ENCODE results near the gene ASNSD1.
"Not testable (repeated sequence)": the region's sequence is repeated elsewhere in the genome, so short reads cannot be mapped to it uniquely, and the experiment has no call there.

Gene ASNSD1

DNA sequence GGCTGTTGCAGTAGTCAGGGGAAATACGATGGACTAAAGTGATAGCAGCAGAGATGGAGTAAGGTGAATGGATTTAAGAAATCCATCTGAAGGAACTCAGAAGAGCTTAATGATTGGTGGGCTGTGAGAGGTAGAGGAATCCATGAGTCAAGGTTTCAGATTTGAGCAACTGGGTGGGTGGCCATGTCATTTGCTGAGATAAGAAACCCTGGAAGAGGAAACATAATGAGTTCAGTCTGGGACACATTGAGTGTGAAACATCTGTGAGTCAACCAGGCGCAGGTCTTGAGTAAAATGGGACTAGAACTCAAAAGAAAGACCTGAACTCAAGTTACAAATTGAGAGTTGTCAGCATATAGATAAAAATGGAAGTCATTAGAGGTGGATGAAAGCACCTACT is 19.7 kb upstream of the ASNSD1 start:
- DNase-seq (ENCODE audit: low read depth, low spot score): no peak
- no peak overlapping the region for H3K27ac ChIP-seq

DNA sequence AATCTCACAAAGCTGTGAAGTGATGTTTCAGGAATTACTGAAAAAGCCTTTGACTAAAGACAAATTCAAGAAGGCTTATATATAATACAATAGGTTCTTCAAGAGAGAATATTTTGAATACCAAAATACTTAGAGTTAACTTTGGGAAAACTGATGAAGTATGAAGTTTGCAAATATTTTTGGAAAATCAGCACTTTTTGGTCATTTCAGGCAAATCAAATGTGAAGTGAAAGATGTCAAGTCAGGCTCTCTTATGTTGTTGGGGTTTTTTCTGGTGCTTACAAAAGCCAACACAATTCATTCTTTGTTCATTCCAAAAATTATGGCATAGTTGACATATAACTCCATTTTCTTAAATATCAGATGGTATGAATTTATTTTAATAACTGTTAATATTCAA is 14.7 kb upstream of the ASNSD1 start:
- H3K27ac ChIP-seq: no peak overlapping the region
- DNase-seq (ENCODE audit: low read depth, low spot score): no peak

DNA sequence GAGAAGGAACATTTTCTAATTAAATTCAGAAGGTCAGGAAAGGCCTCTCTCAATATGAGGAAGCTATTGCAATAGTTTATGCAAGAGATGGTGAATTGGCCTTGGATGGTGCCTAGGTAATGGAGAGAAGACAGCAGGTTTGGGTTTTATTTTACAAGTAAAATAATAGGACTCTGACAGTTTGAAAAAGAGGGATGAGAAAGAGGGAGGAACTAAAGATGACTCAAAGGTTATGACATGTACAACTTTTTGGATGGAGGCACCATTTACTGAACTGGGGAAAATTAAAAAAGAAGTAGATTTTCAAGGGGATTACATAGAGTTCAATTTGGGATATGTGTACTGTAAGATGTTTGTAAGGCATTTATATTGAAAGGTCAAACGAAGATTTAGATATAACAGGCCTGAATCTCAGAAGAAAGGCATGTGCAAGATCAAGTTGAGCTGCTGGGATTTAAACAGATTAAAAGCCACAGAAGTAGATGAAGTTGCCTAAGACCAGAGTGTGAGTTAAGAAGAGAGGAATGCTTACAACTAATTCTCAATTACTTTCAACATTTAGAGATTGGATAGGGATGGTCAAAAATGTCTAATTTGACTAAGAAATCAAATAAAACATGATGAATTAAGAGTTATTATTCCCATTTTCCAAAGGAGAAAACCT is 12.3 kb upstream of the ASNSD1 start:
- no peak for DNase-seq (ENCODE audit: low read depth, low spot score)
- no peak overlapping the region for H3K27ac ChIP-seq

DNA sequence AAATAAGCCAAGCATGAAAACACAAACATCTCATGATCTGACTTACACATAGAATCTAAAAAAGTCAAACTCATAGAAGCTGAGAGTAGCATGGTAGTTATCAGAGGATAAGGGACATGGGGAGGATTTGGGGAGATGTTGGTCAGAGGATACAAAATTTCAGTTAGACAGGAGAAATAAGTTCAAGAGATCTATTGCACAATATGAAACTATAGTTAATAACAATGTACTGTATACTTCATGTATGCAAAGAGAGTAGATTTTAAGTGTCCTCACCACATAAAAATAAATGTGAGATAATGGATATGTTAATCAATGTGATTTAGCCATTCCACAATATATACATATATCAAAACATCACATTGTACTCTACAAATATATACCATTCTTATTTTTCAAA is 10.0 kb upstream of the ASNSD1 start:
- no peak for DNase-seq (ENCODE audit: low read depth, low spot score)

DNA sequence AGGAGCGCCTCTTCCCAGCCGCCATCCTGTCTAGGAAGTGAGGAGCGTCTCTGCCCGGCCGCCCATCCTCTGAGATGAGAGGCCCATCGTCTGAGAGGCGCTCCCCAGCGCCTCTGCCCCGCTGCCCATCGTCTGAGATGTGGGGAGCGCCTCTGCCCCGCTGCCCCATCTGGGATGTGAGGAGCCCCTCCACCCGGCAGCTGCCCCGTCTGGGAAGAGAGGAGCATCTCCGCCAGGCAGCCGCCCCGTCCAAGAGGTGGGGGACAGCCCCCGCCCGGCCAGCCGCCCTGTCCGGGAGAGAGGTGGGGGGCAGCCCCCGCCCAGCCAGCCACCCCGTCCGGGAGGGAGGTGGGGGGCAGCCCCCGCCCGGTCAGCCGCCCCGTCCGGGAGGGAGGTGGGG is 7.8 kb upstream of the ASNSD1 start:
- not testable (repeated sequence) for DNase-seq (ENCODE audit: low read depth, low spot score); H3K27ac ChIP-seq

More for the DNA sequence above, 10.0 kb upstream of the ASNSD1 start:
- H3K27ac ChIP-seq: no peak overlapping the region

DNA sequence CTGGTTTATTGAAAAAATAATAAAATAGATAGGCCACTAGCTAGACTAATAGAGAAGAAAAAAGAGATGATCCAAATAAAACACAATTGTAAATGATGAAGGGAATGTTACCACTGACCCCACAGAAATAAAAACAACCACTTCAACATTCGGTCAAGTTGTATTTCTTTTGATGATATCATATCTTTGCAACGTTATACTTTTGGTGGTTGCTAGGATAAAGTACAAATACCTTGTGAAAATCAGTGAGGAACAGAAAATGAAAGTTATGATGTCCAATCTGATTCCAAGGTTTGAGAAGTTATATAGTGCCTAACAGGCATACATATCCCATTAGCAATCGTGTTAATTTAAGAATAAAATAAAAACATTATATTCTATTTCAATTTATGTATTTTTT is 6.6 kb upstream of the ASNSD1 start:
- DNase-seq (ENCODE audit: low read depth, low spot score): no peak

DNA sequence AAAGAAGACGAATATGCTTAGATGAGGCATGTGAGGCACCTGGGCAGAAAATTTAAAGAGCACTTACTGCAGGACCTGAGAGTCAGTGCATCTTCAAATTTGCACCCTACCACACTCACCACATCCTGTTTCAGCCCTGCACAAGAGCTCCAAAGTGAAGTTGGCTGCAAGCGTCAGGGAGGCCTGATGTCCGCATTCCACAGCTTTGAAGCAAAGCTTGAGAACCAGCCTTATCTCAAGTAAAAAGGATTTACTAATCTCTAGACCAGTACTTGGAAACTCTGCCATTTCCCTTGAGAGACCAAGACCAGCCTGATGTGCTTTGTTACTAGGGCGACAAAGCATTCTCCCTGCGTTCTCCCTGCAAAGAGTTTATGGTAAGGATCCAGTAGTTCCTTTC is 3.4 kb upstream of the ASNSD1 start:
- no peak overlapping the region for H3K27ac ChIP-seq

More for the DNA sequence above, 6.6 kb upstream of the ASNSD1 start:
- H3K27ac ChIP-seq: no peak overlapping the region

DNA sequence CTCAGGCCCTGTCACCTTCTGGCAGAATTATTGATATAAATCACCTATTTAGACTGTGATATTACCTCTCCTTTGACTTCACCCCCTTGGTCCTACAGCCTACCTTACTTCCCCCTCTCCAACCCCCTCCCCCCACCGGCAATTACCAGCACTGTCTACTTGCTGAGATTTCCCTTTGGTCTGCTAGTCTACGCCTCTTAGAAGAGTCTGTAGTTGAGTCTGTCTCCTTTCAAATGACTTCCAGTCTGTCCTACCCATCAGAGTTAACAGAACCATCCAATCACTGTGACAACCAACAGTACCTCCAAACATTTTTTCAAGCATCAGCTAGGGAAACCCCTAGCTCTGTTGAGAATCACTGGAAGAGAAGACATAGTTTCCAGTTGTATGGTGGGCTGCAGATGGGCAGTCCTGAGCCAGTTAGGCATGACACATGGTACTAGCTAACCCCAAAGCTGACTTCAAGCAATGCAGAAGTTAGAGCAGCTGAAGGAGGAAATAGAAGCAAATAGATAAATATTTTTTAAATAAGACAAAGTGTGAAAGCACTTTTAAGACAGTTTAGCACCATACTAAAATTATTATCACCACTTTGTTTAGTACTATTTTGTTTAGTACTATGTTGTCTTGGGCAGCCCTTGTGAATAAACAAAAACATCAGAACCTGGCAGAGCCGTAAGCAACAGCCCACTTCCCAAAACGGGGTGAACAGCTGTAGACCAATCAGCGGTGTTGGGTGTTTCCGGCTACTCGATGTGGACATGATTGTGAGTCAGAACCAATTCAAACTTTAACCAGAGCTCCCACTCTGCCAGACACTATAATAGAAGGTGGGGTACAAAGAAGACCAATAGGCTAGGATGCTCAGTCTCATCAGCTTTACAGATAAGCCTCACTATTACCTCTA is 2.7 kb upstream of the ASNSD1 start:
- no peak overlapping the region for H3K27ac ChIP-seq
- no peak for DNase-seq (ENCODE audit: low read depth, low spot score)

More for the DNA sequence above, 3.4 kb upstream of the ASNSD1 start:
- no peak for DNase-seq (ENCODE audit: low read depth, low spot score)

DNA sequence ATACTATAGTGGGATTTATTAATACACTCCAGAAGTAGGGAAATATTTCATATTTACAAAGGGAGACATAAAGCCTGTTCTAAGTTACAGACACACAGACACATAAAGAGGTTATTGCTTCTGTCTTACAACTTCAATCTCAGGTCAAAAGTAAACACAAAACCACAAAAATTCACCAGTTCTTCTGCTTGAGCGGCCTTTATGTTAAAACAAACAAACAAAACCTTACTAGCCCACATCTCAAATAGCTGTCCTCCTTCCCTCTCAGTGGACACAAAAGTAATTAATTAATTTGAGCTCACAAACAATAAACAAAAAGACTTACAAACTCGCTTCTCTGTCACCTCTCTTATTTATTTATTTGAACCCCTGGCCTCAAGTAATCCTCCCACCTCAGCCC is 1.5 kb upstream of the ASNSD1 start:
- no peak for DNase-seq (ENCODE audit: low read depth, low spot score)
- H3K27ac ChIP-seq: no peak overlapping the region

DNA sequence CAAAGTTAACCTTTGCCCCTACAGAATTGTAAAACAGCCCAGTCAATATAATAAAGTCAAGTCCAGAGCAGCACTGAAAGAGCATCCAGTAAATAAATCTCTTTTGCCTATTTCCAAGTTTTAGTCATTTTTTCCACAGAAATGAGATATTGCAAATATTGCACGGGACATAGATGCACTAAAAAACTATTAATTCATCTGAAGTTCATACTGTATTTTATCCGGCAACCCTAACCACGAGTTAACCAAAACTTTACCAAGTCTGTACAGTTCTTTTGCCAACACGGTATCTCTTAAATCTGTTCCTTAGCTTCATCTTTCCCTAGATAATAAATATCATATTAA is 484 bp upstream of the ASNSD1 start:
- no peak for DNase-seq (ENCODE audit: low read depth, low spot score)
- no peak overlapping the region for H3K27ac ChIP-seq

DNA sequence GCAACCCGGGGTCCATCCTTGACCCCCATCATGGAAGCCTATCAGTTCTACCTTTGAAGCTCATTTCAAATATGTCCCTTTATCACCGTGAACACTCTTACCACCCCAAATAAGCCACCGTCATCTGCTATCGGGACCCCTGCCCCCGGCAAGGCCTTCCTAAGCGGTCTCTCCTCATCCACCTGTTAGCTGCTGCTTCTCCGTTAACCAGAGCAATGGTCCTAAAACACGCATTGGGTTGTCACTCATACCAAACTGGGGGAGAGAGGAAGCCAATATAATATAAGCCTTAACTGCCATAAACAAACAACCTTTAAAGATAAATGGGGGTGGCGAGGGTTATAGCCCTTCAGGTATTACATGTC is 680 bp downstream of the ASNSD1 start:
- H3K27ac ChIP-seq: peak overlapping the region; percentile 42
- no peak for DNase-seq (ENCODE audit: low read depth, low spot score)

DNA sequence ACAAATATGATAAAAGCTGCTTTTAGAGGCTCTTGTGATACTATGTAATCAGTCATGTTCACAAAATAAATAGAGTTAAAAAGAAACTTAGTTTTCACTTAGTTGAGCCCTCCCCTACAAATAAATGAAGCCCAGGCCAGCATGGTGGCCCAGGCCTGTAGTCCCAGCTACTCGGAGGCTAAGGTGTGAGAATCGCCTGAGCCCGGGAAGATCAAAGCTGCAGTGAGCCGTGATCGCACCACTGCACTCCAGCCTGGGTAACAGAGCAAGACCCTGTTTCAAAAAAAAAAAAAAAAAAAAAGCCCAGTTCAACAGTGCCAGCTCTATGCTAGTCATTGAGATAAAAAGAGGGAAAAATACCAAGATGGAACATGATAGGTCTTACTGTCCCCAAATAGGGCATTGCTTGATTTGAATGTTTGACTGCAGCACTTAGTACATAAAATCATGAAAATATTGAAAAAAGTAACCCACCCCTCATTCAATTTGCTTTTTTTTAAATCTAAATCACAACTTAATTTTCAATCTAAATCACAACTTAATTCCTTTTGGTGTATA is 1.5 kb downstream of the ASNSD1 start:
- no peak overlapping the region for H3K27ac ChIP-seq

DNA sequence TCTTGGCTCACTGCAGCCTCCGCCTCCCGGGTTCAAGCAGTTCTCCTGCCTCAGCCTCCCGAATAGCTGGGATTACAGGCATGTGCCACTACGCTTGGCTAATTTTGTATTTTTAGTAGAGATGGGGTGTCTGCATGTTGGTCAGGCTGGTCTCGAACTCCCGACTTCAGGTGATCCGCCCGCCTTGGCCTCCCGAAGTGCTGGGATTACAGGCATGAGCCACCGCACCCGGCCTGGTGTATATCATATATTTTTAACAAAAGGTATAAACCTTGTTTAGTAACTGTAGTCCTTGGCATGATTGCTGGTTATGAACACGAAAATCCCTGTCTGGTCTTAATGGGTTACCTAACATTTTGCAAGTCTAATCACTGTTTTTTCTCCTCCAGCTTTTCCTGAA is 2.1 kb downstream of the ASNSD1 start:
- not testable (repeated sequence) for DNase-seq (ENCODE audit: low read depth, low spot score); H3K27ac ChIP-seq

More for the DNA sequence above, 1.5 kb downstream of the ASNSD1 start:
- no peak for DNase-seq (ENCODE audit: low read depth, low spot score)

DNA sequence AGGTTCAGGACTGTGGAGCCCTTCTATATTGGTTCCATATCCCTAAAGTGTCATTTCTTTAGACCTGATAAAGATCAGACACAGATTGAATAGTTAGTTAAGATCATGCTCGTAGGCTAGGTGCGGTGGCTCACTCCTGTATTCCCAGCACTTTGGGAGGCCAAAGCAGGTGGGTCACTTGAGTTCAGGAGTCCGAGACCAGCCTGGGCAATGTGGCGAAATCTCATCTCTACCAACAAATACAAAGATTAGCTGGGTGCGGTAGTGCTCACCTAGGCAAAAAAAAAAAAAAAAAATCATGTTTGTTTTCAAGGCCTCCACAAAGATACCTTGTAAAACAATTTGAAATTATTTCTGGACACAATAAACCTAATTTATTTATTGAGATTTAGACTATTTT is 8.7 kb downstream of the ASNSD1 start:
- DNase-seq (ENCODE audit: low read depth, low spot score): no peak
- no peak overlapping the region for H3K27ac ChIP-seq

DNA sequence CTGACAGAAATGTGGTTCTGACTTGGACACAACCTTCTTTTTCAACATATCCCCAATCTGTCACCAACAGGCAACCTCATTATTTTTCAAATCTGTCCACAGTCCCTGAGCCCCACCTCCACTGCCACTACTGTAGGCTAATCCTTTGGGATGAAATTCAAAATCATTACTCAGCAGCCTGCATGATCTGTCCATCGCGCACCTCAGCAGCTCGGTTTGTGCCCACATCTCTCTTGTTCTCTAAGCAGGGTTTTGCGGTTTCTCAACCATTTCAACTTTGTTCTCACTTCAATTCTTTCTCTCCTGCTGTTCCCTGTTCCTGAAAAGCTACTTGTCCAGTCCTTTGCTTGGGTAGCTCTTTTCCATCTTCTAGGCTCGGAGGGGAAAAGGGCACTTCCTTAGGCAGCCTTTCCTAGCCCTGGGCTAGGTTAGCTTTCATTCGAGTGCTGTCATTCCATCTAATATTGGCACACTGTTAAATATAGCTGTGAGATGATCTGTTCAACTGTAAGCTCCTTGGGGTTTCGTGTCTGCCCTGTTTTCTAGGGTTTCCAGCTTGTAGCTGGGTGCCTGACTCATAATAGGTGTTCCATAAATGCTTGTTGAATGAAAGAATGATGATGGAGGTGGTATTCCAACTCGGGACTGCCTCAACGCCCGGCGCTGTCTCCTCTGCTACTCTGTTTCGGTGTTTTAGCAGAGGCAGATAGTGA is 12.6 kb downstream of the ASNSD1 start:
- peak overlapping the region; percentile 72 for H3K27ac ChIP-seq

DNA sequence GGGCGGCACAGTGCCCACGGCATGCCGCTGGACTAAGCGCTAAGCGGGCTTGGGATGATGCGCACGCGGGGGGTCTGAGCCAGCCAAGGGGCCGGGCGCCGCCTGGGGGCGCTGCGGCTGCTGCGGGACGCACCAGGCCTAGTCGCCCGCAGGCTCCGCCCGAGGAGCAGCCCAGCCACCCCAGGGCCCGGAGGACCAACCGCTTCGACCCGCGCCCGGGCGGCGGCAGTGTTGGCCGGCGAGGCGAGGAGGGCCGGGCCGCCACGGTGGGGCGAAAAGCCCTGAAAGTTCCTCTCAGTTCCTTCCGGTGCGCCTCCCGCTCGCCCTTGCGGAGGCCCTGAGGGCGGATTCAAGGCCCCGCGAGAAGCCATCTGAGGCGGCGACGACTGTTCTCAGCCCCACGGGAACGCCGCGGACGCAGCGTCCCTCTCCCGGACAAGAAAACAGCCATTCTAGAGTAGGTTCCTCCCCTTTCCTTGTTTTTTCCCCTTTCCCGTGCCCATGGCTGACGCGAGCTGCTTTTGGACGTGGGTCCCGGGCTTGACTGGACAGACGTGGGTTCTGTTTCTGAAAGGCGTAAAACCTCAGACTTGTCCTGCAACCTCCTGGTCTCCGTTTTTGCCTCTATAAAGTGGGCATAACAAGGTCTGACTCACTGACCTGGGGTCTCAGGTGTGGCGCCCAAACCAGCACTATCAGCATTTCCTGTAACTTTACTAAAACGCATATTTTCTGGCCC is 13.3 kb downstream of the ASNSD1 start, which contains the start of gene ANKAR:
TSS of gene ANKAR (plus strand) at position 297 of the 739 bp plus-strand sequence. CDS start 1,821 bp downstream, outside the sequence.
- peak; percentile 12 for DNase-seq (ENCODE audit: low read depth, low spot score)
- H3K27ac ChIP-seq: peak within 1 kb of the TSS; percentile 72

More for the DNA sequence above, 12.6 kb downstream of the ASNSD1 start:
- no peak for DNase-seq (ENCODE audit: low read depth, low spot score)

DNA sequence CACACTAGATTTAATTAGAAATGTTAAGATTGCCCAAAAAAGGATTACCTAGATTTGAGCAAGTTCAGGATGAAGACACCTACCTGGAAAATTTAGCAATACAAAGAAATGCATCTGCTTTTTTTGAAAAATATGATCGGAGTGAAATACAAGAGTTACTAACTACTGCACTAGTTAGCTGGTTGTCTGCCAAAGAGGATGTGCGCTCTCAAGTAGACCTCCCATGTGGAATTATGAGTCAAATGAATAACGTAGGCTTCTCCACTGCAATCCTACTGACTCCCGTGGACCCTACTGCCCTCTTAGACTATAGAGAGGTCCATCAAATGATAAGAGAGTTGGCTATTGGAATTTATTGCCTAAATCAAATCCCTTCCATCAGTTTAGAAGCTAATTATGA is 15.2 kb downstream of the ASNSD1 start:
- DNase-seq (ENCODE audit: low read depth, low spot score): no peak
- H3K27ac ChIP-seq: no peak overlapping the region

DNA sequence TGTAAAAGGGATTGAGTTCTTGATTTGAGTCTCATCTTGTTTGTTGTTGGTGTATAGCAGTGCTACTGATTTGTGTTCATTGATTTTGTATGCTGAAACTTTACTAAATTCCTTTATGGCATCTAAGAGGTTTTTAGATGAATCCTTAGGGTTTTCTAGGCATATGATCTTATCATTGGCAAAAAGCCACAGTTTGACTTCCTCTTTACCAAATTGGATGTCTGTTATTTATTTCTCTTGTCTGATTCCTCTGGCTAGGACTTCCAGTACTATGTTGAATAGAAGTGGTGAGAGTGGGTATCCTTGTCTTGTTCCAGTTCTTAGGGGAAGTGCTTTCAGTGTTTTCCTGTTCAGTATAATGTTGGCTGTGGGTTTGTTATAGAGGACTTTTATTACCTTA is 18.0 kb downstream of the ASNSD1 start:
- no peak for DNase-seq (ENCODE audit: low read depth, low spot score)
- H3K27ac ChIP-seq: no peak overlapping the region

DNA sequence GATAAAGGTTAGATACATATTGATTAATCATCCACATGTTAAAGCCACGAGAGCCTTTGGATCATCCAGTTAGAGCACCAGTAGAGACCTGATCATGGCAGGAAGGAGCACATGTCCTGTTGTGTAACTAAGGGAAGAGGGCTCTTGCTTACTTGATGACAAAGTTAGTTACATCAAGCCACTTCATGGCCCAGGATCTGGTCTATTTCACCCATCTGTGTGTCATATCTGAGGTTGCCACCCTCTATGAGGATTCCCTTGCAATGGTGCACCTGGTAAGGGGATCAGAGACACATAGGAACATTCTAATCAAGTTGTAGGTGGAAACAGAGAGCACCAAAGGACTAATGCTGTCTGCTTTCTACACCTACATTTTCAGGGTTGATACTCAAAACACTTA is 19.9 kb downstream of the ASNSD1 start:
- no peak overlapping the region for H3K27ac ChIP-seq
- DNase-seq (ENCODE audit: low read depth, low spot score): no peak

DNA sequence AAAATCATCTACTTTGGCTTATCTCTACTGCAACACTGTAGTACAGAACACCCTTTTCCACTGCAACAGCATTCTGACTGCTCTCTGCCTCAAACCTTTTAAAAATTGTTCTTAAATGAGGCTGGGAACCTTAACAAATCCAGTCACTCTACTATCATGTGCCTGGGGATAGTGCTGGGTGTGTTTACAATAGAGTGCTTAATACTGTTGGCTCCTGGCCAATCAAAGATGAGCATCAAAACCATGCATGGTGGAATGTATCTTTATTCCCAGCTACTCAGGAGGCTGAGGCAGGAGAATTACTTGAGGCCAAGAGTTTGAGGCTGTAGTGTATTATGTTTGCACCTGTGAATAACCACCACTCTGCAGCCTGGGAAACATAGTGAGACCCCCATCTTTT is 20.6 kb downstream of the ASNSD1 start:
- H3K27ac ChIP-seq: no peak overlapping the region
- DNase-seq (ENCODE audit: low read depth, low spot score): no peak
